ENCODE results near the gene SUPT3H. TPM values are rescaled to one million over a fixed set of nuclear protein-coding genes. Genes with fewer than 3 reads are reported as not detected.

The SUPT3H gene
- total RNA-seq, 4 donors from 2014 or later, result 6.0 to 9.0 (median 6.2) TPM

Small RNAs within 50 kb of the gene (small RNA-seq; reads per million reads assigned to genes)
- not detected for gene MIR586

Other genes with a start within 250 kb of the SUPT3H start
- 1 to 10 TPM; 1.3 to 4.6 (median 2.6) TPM for gene RUNX2, start 49.6 kb downstream of the SUPT3H start, total RNA-seq